ENCODE results near the gene HSPA1A. TPM values are rescaled to one million over a fixed set of nuclear protein-coding genes. Genes with fewer than 3 reads are reported as not detected.

Gene HSPA1A
- total and polyA plus RNA-seq, 9 of the 15 experiments (the other 6 are each of a cell fraction or from before 2014, with no cell fraction given), result 2.2 to 273 (median 107) TPM

DNA sequence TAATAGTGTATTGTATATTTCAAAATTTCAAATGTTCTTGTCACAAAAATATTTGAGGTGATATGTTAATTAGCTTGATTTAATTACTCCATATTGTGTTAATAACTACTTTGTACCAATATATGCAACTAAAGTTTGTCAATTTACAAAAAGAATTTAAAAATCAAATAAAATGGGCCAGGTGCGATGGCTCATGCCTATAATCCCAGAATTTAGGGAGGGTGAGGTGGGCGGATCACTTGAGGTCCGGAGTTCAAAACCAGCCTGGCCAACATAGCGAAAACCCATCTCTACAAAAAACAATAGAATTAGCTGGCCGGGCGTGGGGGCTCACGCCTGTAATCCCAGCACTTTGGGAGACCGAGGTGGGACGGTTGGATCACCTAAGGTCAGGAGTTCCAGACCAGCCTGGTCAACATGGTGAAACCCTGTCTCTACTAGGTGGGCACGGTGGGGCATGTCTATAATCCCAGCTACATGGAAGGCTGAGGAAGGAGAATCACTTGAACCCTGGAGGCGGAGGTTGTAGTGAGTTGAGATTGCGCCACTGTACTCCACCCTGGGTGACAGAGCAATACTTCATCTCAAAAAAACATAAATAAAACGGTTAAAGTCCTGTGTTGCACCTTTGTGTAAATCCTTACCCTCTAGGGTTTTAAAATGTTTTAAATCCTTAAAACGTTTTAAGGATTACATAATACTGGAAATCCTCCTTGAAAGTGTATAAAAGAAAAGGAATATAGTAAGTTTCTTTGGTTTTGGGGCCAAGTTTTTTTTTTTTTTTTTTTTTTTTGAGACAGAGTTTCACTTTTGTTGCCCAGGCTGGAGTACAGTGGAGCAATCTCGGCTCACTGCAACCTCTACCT, 16.2 kb downstream of the HSPA1A start (continued):
- no peak for TF ChIP-seq HDAC6 (IDR thresholded peaks at IDR 0.05; ENCODE audit: low read depth, low read length)
- TF ChIP-seq, protein P1, sequence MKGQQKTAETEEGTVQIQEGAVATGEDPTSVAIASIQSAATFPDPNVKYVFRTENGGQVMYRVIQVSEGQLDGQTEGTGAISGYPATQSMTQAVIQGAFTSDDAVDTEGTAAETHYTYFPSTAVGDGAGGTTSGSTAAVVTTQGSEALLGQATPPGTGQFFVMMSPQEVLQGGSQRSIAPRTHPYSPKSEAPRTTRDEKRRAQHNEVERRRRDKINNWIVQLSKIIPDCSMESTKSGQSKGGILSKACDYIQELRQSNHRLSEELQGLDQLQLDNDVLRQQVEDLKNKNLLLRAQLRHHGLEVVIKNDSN (CRISPR knock-in tag; IDR thresholded peaks at IDR 0.05), result no peak
- no peak for TF ChIP-seq ARHGAP35 (IDR thresholded peaks at IDR 0.05; ENCODE audit: partially characterized antibody)
- no peak for TF ChIP-seq PRPF4 (IDR thresholded peaks at IDR 0.05; ENCODE audit: insufficient read depth, low read depth, low read length, poor library complexity, severe bottlenecking)
- TF ChIP-seq DEAF1 (CRISPR knock-in tag; IDR thresholded peaks at IDR 0.05), result 0 out of 2 replicates have a peak, but pooled peaks have one; percentile 20
- TF ChIP-seq ZNF584 (CRISPR knock-in tag; IDR thresholded peaks at IDR 0.05; ENCODE audit: low read depth), result no peak
- peak; percentile 72 for TF ChIP-seq BRD9 (IDR thresholded peaks at IDR 0.05; ENCODE audit: low read depth, partially characterized antibody)
- TF ChIP-seq SAFB2 (IDR thresholded peaks at IDR 0.05; ENCODE audit: borderline replicate concordance, low read depth, low read length, severe bottlenecking), result no peak
- TF ChIP-seq, protein P2, sequence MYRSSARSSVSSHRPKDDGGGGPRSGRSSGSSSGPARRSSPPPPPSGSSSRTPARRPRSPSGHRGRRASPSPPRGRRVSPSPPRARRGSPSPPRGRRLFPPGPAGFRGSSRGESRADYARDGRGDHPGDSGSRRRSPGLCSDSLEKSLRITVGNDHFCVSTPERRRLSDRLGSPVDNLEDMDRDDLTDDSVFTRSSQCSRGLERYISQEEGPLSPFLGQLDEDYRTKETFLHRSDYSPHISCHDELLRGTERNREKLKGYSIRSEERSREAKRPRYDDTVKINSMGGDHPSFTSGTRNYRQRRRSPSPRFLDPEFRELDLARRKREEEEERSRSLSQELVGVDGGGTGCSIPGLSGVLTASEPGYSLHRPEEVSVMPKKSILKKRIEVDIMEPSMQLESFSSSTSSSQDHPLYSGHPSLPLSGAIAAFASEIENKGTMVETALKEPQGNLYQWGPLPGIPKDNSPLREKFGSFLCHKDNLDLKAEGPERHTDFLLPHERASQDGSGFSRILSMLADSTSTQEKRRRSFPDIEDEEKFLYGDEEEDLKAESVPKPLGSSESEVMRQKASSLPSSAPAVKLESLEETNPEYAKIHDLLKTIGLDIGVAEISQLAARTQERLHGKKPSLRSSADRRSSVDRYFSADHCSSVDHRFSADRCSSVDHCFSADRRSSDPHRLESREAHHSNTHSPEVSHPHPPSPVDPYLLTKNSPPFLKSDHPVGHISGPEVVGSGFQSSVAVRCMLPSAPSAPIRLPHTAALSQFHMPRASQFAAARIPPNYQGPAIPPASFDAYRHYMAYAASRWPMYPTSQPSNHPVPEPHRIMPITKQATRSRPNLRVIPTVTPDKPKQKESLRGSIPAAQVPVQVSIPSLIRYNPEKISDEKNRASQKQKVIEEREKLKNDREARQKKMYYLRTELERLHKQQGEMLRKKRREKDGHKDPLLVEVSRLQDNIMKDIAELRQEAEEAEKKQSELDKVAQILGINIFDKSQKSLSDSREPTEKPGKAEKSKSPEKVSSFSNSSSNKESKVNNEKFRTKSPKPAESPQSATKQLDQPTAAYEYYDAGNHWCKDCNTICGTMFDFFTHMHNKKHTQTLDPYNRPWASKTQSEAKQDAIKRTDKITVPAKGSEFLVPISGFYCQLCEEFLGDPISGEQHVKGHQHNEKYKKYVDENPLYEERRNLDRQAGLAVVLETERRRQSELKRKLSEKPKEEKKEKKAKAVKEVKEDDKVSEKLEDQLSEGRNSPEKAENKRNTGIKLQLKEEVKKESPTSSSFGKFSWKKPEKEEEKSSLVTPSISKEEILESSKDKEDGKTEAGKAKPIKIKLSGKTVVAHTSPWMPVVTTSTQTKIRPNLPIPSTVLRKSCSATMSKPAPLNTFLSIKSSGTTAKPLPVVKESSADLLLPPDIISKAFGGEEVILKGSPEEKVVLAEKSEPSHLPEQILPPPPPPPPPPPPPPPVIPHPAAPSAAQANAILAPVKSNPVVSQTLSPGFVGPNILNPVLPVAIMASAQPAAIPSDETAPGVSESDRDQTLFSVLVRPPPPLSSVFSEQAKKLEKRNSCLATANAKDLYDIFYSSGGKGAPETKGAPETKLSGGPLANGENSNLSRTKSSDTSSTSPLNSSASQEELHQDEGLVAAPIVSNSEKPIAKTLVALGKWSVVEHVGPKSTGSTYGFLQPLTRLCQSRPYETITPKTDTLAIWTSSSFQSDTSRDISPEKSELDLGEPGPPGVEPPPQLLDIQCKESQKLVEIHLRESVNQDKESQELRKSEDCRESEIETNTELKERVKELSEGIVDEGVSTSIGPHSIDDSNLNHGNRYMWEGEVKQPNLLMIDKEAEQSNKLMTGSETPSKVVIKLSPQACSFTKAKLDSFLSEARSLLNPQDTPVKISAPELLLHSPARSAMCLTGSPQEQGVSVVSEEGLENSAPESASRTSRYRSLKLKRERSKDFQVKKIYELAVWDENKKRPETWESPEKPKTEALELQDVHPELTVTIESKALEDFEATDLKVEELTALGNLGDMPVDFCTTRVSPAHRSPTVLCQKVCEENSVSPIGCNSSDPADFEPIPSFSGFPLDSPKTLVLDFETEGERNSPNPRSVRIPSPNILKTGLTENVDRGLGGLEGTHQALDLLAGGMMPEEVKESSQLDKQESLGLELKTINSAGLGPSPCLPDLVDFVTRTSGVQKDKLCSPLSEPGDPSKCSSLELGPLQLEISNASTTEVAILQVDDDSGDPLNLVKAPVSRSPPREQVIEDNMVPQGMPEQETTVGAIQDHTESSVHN (IDR thresholded peaks at IDR 0.05; ENCODE audit: borderline replicate concordance in 1 of 2, low read depth in 1 of 2), result no peak
- no peak for TF ChIP-seq ZNF551 (CRISPR knock-in tag; IDR thresholded peaks at IDR 0.05)
- no peak for TF ChIP-seq CBFA2T2 (conservative IDR thresholded peaks at IDR 0.05)
- no peak for TF ChIP-seq POLR2G (IDR thresholded peaks at IDR 0.05; ENCODE audit: low read depth, low read length)
- no peak for TF ChIP-seq ZNF282 (CRISPR knock-in tag; IDR thresholded peaks at IDR 0.05)
- no peak for TF ChIP-seq TGIF2 (CRISPR knock-in tag; IDR thresholded peaks at IDR 0.05)
- TF ChIP-seq ZNF354B (CRISPR knock-in tag; IDR thresholded peaks at IDR 0.05), result no peak
- no peak for TF ChIP-seq BACH1 (tag; IDR thresholded peaks at IDR 0.05)
- TF ChIP-seq RHOXF2B (CRISPR knock-in tag; conservative IDR thresholded peaks at IDR 0.05), result no peak
